ENCODE data around the gene AUTS2. TPM values are rescaled to one million over a fixed set of nuclear protein-coding genes. Genes with fewer than 3 reads are reported as not detected.

AUTS2 gene
- total RNA-seq, 1 donor from 2014 or later: 125 TPM

DNA sequence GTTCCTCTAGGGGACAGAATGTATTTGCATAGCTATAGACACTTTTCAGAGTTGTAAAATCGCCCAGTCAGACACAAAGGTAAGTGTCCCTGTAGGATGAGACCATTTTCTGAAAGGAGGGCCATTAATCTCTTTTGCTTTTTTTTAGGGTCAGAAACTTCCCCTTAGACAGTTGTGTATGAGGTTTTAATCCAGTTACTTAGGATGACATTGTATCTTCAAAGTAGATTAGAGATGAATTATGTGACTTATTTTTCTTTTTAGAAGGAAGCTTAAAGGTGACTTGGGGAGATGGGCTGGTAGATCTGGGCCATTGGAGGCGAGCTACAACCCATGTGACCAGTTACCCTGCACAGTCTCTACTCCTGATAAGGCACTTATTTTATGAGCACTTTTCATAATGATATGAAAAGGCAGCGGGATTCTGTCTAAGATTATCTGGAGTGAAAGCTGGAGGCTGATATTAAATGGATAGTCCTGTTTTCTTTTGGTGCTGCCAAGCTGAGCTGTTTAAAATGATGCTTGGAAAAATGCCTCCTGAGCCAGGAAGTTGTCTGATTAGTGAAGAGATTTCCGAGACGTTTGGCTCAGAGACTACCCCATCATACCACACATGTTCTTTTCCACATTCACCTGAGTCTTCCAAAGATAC, 264.3 kb downstream of the AUTS2 start:
- H3K27me3 Mint-ChIP-seq: no peaks in the 10 kb centered on the region
- peaks cover 44% of the 10 kb centered on the region for H3K4me1 Mint-ChIP-seq (ENCODE audit: low read depth)
- H3K27ac Mint-ChIP-seq: no peak overlapping the region
- H3K4me3 Mint-ChIP-seq (ENCODE audit: low read depth): no peak overlapping the region
- H3K9me3 Mint-ChIP-seq (ENCODE audit: low read depth): no peaks in the 10 kb centered on the region
- TF ChIP-seq CTCF (IDR thresholded peaks at IDR 0.05; ENCODE audit: unreplicated experiment): no peak
- DNase-seq (ENCODE audit: low spot score, unreplicated experiment): no peak
- H3K36me3 Mint-ChIP-seq (ENCODE audit: insufficient read depth): no peaks in the 10 kb centered on the region

GRCh38 chr7:69864274-69864673, 266.0 kb downstream of the AUTS2 start:
- H3K9me3 Mint-ChIP-seq (ENCODE audit: low read depth): no peaks in the 10 kb centered on the region
- H3K27ac Mint-ChIP-seq: no peak overlapping the region
- no peak for DNase-seq (ENCODE audit: low spot score, unreplicated experiment)
- no peak overlapping the region for H3K4me3 Mint-ChIP-seq (ENCODE audit: low read depth)
- TF ChIP-seq CTCF (IDR thresholded peaks at IDR 0.05; ENCODE audit: unreplicated experiment): no peak
- no peaks in the 10 kb centered on the region for H3K27me3 Mint-ChIP-seq
- H3K36me3 Mint-ChIP-seq (ENCODE audit: insufficient read depth): no peaks in the 10 kb centered on the region
- peaks cover 36% of the 10 kb centered on the region for H3K4me1 Mint-ChIP-seq (ENCODE audit: low read depth)

- Mint-ChIP-seq H3K27ac (no peak overlapping the region), H3K27me3 (no peaks in the 10 kb centered on the region), H3K4me1 (ENCODE audit: low read depth) (peaks cover 30% of the 10 kb centered on the region), H3K4me3 (ENCODE audit: low read depth) (no peak overlapping the region), H3K9me3 (ENCODE audit: low read depth) (no peaks in the 10 kb centered on the region), H3K36me3 (ENCODE audit: insufficient read depth) (no peaks in the 10 kb centered on the region)
- TF ChIP-seq CTCF (IDR thresholded peaks at IDR 0.05; ENCODE audit: unreplicated experiment): no peak
- DNase-seq (ENCODE audit: low spot score, unreplicated experiment): no peak
Measured at GRCh38 chr7:69864822-69865221, 266.5 kb downstream of the AUTS2 start.

DNA sequence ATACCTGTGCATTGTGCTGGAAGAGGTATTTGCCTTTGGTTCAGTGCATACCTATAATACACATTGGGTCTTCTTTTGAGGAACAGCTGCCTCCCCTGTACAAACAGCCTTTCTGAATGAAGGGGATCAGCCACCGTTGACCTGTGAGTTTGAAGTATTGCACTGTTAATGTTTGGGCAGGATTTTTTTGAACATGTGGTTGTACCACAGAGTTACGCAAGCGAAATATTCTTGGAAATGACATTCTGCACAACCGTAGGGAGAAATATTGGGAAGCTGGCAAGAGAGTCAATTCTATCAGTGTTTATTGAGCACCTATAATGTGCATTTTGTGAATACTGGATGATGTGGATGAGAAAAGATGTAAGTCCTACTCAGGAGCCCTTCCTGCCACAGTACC, 270.6 kb downstream of the AUTS2 start:
- H3K9me3 Mint-ChIP-seq (ENCODE audit: low read depth): no peaks in the 10 kb centered on the region
- no peak overlapping the region for H3K27ac Mint-ChIP-seq
- H3K36me3 Mint-ChIP-seq (ENCODE audit: insufficient read depth): no peaks in the 10 kb centered on the region
- peaks cover 24% of the 10 kb centered on the region for H3K4me1 Mint-ChIP-seq (ENCODE audit: low read depth)
- no peaks in the 10 kb centered on the region for H3K27me3 Mint-ChIP-seq
- no peak for DNase-seq (ENCODE audit: low spot score, unreplicated experiment)
- no peak overlapping the region for H3K4me3 Mint-ChIP-seq (ENCODE audit: low read depth)
- no peak for TF ChIP-seq CTCF (IDR thresholded peaks at IDR 0.05; ENCODE audit: unreplicated experiment)

- no peak for DNase-seq (ENCODE audit: low spot score, unreplicated experiment)
- Mint-ChIP-seq H3K4me1 (ENCODE audit: low read depth) (peaks cover 18% of the 10 kb centered on the region), H3K9me3 (ENCODE audit: low read depth) (peaks cover 3% of the 10 kb centered on the region), H3K36me3 (ENCODE audit: insufficient read depth) (no peaks in the 10 kb centered on the region), H3K27me3 (no peaks in the 10 kb centered on the region), H3K27ac (no peak overlapping the region), H3K4me3 (ENCODE audit: low read depth) (no peak overlapping the region)
- no peak for TF ChIP-seq CTCF (IDR thresholded peaks at IDR 0.05; ENCODE audit: unreplicated experiment)
Measured at GRCh38 chr7:69871213-69871885, 273.1 kb downstream of the AUTS2 start.
